Smooth muscle cell (in vitro differentiated cells): ENCODE measurements around the gene IL21R. TPM values are rescaled to one million over a fixed set of nuclear protein-coding genes. Genes with fewer than 3 reads are reported as not detected.

Source experiments
- DNase-seq: peaks from one replicate; lab custom pipeline; 2025; ENCODE audit not compliant: unreplicated experiment; lab: John Stamatoyannopoulos, UW
- H2AFZ ChIP-seq: fragments of 200-600 bp; sonication (generic); 2 replicates; pipeline ENCODE4 v1.6.0; 2016; ENCODE audit warnings: antibody characterized with exemption, low read depth, mild to moderate bottlenecking
- H3F3A ChIP-seq: fragments of 200-600 bp; sonication (generic); 2 replicates; pipeline ENCODE4 v1.6.0; 2017; ENCODE audit warnings: antibody characterized with exemption, low read depth
- H3K27ac ChIP-seq: fragments of 200-600 bp; sonication (generic); 2 replicates; pipeline ENCODE4 v1.5.1; 2016; ENCODE audit warnings: low read depth, mild to moderate bottlenecking
- H3K27me3 ChIP-seq: fragments of 200-600 bp; sonication (generic); 2 replicates; pipeline ENCODE4 v1.6.1; 2016; ENCODE audit warnings: low read depth, mild to moderate bottlenecking
- H3K36me3 ChIP-seq: fragments of 200-600 bp; sonication (generic); 2 replicates; pipeline ENCODE4 v1.5.1; 2016; ENCODE audit warnings: low read depth
- H3K4me1 ChIP-seq: fragments of 200-600 bp; sonication (generic); 2 replicates; pipeline ENCODE4 v1.5.1; 2016; ENCODE audit warnings: low read depth
- H3K4me2 ChIP-seq: fragments of 200-600 bp; sonication (generic); 2 replicates; pipeline ENCODE4 v1.6.0; 2016; ENCODE audit warnings: mild to moderate bottlenecking
- H3K4me3 ChIP-seq: fragments of 200-600 bp; sonication (generic); 2 replicates; pipeline ENCODE4 v1.5.1; 2016; ENCODE audit warnings: mild to moderate bottlenecking
- H3K79me2 ChIP-seq: fragments of 200-600 bp; sonication (generic); 2 replicates; pipeline ENCODE4 v1.6.0; 2016; ENCODE audit warnings: low read depth, mild to moderate bottlenecking
- H3K9ac ChIP-seq: fragments of 200-600 bp; sonication (generic); 2 replicates; pipeline ENCODE4 v1.6.0; 2016; ENCODE audit warnings: low read depth
- H3K9me3 ChIP-seq: fragments of 200-600 bp; sonication (generic); replicated peaks from 2 replicates; pipeline ENCODE4 v1.5.1; 2016; ENCODE audit warnings: low read depth
- H4K20me1 ChIP-seq: fragments of 200-600 bp; sonication (generic); 2 replicates; pipeline ENCODE4 v1.6.0; 2016; ENCODE audit warnings: low read depth
- WGBS: methylation state at CpG from one replicate; pipeline ENCODE4 v1.1.7; 2016; ENCODE audit warnings: low lambda C conversion rate; 5-methylcytosine and 5-hydroxymethylcytosine counted together
- polyA plus RNA-seq: library from polyadenylated mRNA; unstranded; fragments of >200 nt; fragmentation: Nextera tagmentation; extraction: Ambion mirVana; gene quantifications from 2 replicates; pipeline ENCODE4 v1.2.1, GENCODE V29; 2016
- total RNA-seq: library from RNA; depleted of rRNA; stranded (reverse); fragments of >200 nt; gene quantifications from 2 replicates; pipeline ENCODE4 v1.2.3, GENCODE V29; 2014
- TF ChIP-seq, protein P1 (sequence below): fragments of 200-600 bp; sonication (generic); IDR thresholded peaks from 2 replicates; pipeline ENCODE4 v1.5.1; 2017; ENCODE audit warnings: borderline replicate concordance, mild to moderate bottlenecking, antibody characterized with exemption; ENCODE audit not compliant: insufficient read depth, poor library complexity, severe bottlenecking

The IL21R gene
- total and polyA plus RNA-seq, 2 experiments from 2014 or later: not detected

- H3K4me3 ChIP-seq: no peak overlapping the region
- no peaks in the 10 kb centered on the region for H3K4me1 ChIP-seq
- TF ChIP-seq, protein P1, sequence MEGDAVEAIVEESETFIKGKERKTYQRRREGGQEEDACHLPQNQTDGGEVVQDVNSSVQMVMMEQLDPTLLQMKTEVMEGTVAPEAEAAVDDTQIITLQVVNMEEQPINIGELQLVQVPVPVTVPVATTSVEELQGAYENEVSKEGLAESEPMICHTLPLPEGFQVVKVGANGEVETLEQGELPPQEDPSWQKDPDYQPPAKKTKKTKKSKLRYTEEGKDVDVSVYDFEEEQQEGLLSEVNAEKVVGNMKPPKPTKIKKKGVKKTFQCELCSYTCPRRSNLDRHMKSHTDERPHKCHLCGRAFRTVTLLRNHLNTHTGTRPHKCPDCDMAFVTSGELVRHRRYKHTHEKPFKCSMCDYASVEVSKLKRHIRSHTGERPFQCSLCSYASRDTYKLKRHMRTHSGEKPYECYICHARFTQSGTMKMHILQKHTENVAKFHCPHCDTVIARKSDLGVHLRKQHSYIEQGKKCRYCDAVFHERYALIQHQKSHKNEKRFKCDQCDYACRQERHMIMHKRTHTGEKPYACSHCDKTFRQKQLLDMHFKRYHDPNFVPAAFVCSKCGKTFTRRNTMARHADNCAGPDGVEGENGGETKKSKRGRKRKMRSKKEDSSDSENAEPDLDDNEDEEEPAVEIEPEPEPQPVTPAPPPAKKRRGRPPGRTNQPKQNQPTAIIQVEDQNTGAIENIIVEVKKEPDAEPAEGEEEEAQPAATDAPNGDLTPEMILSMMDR: no peak
- H3K4me2 ChIP-seq: no peak overlapping the region
- no peaks in the 10 kb centered on the region for H3K27me3 ChIP-seq
- H3K9ac ChIP-seq: no peak overlapping the region
- DNase-seq: no peak
- H3K36me3 ChIP-seq: no peaks in the 10 kb centered on the region
- H4K20me1 ChIP-seq: no peaks in the 10 kb centered on the region
- H3K79me2 ChIP-seq: no peaks in the 10 kb centered on the region
- no peak overlapping the region for H2AFZ ChIP-seq
- H3K9me3 ChIP-seq: no peaks in the 10 kb centered on the region
- H3F3A ChIP-seq: peaks cover 5% of the 10 kb centered on the region
- no peak overlapping the region for H3K27ac ChIP-seq
- WGBS: 52% methylated on average over 8 of the region's 9 CpGs
These were observed 33.6 kb upstream of the IL21R start for GRCh38 chr16:27368358-27368722.

DNA sequence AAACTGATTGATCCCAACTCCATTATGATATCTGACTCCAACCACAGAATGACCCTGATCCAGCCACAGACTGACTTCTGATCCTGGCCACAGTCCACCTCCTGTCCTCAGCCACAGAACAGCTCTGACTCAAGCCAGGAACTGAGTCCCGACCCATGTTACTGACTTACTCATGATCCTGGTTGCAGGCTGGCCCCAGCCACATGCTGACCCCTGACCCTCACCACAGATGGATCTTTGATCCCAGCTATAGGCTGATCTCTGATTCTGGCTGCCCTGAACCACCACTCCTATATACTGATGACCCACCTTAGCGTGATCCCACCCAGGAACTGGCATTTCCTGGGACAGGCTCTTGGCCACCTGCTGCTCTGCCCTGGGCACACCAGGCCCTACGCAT, 32.2 kb upstream of the IL21R start:
- H3F3A ChIP-seq: peaks cover 2% of the 10 kb centered on the region
- H3K36me3 ChIP-seq: no peaks in the 10 kb centered on the region
- H3K27ac ChIP-seq: no peak overlapping the region
- no peak overlapping the region for H3K4me3 ChIP-seq
- H3K9me3 ChIP-seq: no peaks in the 10 kb centered on the region
- 84% methylated on average over 3 of the region's 3 CpGs for WGBS
- no peaks in the 10 kb centered on the region for H3K4me1 ChIP-seq
- TF ChIP-seq, protein P1: no peak
- no peaks in the 10 kb centered on the region for H4K20me1 ChIP-seq
- H2AFZ ChIP-seq: no peak overlapping the region
- H3K9ac ChIP-seq: no peak overlapping the region
- H3K4me2 ChIP-seq: no peak overlapping the region
- DNase-seq: no peak
- no peaks in the 10 kb centered on the region for H3K79me2 ChIP-seq
- no peaks in the 10 kb centered on the region for H3K27me3 ChIP-seq

DNA sequence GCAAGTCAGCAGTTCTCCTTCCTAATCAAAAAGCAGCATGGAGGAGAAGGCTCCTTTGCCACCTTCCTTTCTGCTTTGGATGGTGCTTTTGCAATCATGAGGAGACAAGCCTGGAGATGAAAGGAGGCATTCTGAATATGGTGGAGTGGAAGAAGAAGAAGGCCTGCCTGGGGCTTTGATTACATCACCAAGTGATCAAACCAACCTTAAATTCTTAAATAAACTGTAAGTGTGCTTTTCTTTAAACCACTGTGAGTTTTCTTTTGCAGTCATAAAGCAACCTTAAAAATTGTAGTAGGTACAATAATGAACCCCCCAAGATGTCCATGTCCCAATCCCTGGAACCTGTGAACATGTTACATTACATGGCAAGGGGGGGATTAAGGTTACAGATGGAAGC, 31.7 kb upstream of the IL21R start:
- no peak overlapping the region for H3K27ac ChIP-seq
- H2AFZ ChIP-seq: no peak overlapping the region
- TF ChIP-seq, protein P1: no peak
- H4K20me1 ChIP-seq: no peaks in the 10 kb centered on the region
- H3K79me2 ChIP-seq: no peaks in the 10 kb centered on the region
- H3K4me2 ChIP-seq: no peak overlapping the region
- no peak overlapping the region for H3K9ac ChIP-seq
- H3K4me1 ChIP-seq: no peaks in the 10 kb centered on the region
- DNase-seq: no peak
- no peaks in the 10 kb centered on the region for H3F3A ChIP-seq
- no peaks in the 10 kb centered on the region for H3K27me3 ChIP-seq
- no peak overlapping the region for H3K4me3 ChIP-seq
- H3K36me3 ChIP-seq: no peaks in the 10 kb centered on the region
- H3K9me3 ChIP-seq: no peaks in the 10 kb centered on the region

GRCh38 chr16:27373312-27373711, 28.7 kb upstream of the IL21R start:
- no peak overlapping the region for H2AFZ ChIP-seq
- TF ChIP-seq, protein P1: no peak
- no peaks in the 10 kb centered on the region for H3K27me3 ChIP-seq
- H3K9me3 ChIP-seq: no peaks in the 10 kb centered on the region
- no peaks in the 10 kb centered on the region for H3F3A ChIP-seq
- no peaks in the 10 kb centered on the region for H3K79me2 ChIP-seq
- WGBS: 92% methylated on average over 3 of the region's 3 CpGs
- no peak overlapping the region for H3K4me2 ChIP-seq
- H3K36me3 ChIP-seq: no peaks in the 10 kb centered on the region
- no peaks in the 10 kb centered on the region for H4K20me1 ChIP-seq
- H3K4me3 ChIP-seq: no peak overlapping the region
- no peak overlapping the region for H3K27ac ChIP-seq
- H3K9ac ChIP-seq: no peak overlapping the region
- H3K4me1 ChIP-seq: no peaks in the 10 kb centered on the region
- no peak for DNase-seq
